Measurements from ENCODE around the gene IL1A.

DNA sequence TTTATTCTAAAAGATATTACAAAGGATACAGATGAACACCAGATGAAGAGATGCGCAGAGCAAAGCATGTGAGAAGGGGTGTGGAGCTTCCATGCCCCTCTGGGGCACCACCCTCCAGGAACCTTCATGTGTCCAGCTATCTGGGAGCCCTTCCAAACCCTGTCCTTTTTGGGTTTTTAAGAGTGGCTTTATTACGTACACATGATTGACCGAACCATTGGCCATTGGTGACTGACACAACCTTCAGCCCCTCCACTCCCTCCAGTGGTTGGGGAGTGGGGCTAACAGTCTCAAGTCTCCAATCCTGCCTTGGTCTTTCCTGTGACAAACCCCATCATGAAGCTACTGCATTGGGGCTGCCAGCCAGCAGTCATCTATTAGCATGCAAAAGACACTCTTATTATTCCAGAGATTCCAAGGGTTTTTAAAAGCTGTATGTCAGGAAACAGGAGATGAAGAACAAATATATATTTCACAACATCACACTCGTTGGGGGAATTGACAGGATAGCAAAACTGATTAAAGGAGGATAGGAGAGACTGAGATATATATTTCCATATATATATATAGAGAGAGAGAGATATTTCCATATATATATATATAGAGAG, 32.9 kb upstream of the IL1A start:
- TF ChIP-seq ZNF274 (IDR thresholded peaks at IDR 0.05; ENCODE audit: low read depth, low read length) (no peak), YY1 (IDR thresholded peaks at IDR 0.05; ENCODE audit: insufficient read depth, insufficient read length) (no peak)
